Fibroblast of skin of right biceps (primary cell): ENCODE results near the gene TLL2.
A peak's percentile ranks its signal among the peaks of the same experiment; 100 is the strongest.

Source experiments
- DNase-seq: peaks from one replicate; pipeline ENCODE4 v3.0.0-alpha.2; 2013

Gene TLL2

GRCh38 chr10:96357038-96357620 lies 156.6 kb downstream of the TLL2 start:
- no peak for DNase-seq

GRCh38 chr10:96352582-96352981 lies 161.1 kb downstream of the TLL2 start:
- no peak for DNase-seq

- no peak for DNase-seq
These were observed 161.7 kb downstream of the TLL2 start for GRCh38 chr10:96352027-96352426.

- DNase-seq, result no peak
These were observed 167.4 kb downstream of the TLL2 start for GRCh38 chr10:96346295-96346694.

GRCh38 chr10:96345222-96345621 lies 168.5 kb downstream of the TLL2 start:
- DNase-seq, result no peak

- DNase-seq, result no peak
These were observed 169.5 kb downstream of the TLL2 start for GRCh38 chr10:96344178-96344577.

GRCh38 chr10:96342402-96342801 lies 171.3 kb downstream of the TLL2 start:
- DNase-seq, result no peak

GRCh38 chr10:96341219-96342182 lies 172.2 kb downstream of the TLL2 start:
- no peak for DNase-seq

- DNase-seq, result peak; percentile 45
These were observed 173.5 kb downstream of the TLL2 start for GRCh38 chr10:96339956-96340904.

GRCh38 chr10:96339383-96339782 lies 174.3 kb downstream of the TLL2 start:
- no peak for DNase-seq

- no peak for DNase-seq
These were observed 175.3 kb downstream of the TLL2 start for GRCh38 chr10:96338279-96338925.

GRCh38 chr10:96337106-96337505 lies 176.6 kb downstream of the TLL2 start:
- DNase-seq, result no peak

- peak; percentile 22 for DNase-seq
These were observed 178.9 kb downstream of the TLL2 start for GRCh38 chr10:96334616-96335526.

- DNase-seq, result no peak
These were observed 180.6 kb downstream of the TLL2 start for GRCh38 chr10:96333101-96333500.

GRCh38 chr10:96327462-96327861 lies 186.3 kb downstream of the TLL2 start:
- DNase-seq, result no peak

GRCh38 chr10:96325719-96326373 lies 187.9 kb downstream of the TLL2 start:
- DNase-seq, result no peak

GRCh38 chr10:96324447-96324846 lies 189.3 kb downstream of the TLL2 start:
- no peak for DNase-seq

- DNase-seq, result no peak
These were observed 191.5 kb downstream of the TLL2 start for GRCh38 chr10:96322275-96322674.

GRCh38 chr10:96321822-96322221 lies 191.9 kb downstream of the TLL2 start:
- no peak for DNase-seq

GRCh38 chr10:96319754-96320474 lies 193.8 kb downstream of the TLL2 start:
- no peak for DNase-seq
